ENCODE results near the gene TOM1L2.

DNA sequence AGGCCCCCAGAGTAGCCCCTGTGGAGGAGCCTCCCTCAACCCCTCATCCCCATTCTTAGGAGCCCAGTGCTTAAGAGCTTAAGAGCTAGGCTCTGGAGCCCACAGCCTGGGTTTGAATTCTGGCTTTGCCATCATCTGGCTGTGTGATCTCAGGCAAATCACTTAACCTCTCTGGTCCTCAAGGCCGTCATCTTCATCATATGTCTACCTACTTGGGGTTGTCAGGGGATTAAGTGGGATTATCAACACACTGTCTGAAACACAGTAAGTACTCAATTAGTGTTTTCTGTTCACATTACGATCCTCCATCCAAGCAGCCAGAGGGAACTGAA is 140.2 kb downstream of the TOM1L2 start:
- TF ChIP-seq, protein P1, sequence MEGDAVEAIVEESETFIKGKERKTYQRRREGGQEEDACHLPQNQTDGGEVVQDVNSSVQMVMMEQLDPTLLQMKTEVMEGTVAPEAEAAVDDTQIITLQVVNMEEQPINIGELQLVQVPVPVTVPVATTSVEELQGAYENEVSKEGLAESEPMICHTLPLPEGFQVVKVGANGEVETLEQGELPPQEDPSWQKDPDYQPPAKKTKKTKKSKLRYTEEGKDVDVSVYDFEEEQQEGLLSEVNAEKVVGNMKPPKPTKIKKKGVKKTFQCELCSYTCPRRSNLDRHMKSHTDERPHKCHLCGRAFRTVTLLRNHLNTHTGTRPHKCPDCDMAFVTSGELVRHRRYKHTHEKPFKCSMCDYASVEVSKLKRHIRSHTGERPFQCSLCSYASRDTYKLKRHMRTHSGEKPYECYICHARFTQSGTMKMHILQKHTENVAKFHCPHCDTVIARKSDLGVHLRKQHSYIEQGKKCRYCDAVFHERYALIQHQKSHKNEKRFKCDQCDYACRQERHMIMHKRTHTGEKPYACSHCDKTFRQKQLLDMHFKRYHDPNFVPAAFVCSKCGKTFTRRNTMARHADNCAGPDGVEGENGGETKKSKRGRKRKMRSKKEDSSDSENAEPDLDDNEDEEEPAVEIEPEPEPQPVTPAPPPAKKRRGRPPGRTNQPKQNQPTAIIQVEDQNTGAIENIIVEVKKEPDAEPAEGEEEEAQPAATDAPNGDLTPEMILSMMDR (IDR thresholded peaks at IDR 0.05) = no peak
- TF ChIP-seq POLR2A (IDR thresholded peaks at IDR 0.05) (no peak), POLR2AphosphoS5 (IDR thresholded peaks at IDR 0.05) (no peak), EP300 (IDR thresholded peaks at IDR 0.05) (no peak)

Data from stomach (tissue), 4 donors.